C4-2B (cell line): Measurements from ENCODE around the gene SYMPK.

Experiments used
- CTCF ChIP-seq: fragments of 450-650 bp; conservative IDR thresholded peaks from 2 replicates; pipeline ENCODE4 v1.5.1; 2017; ENCODE audit warnings: mild to moderate bottlenecking
- ZFX ChIP-seq: fragments of 450-650 bp; IDR thresholded peaks from 2 replicates; pipeline ENCODE4 v1.6.1; 2017

- no peak for TF ChIP-seq CTCF
- no peak for TF ChIP-seq ZFX
Observed at GRCh38 chr19:45834970-45835369, 28.0 kb downstream of the SYMPK start.
